DND-41 (cell line): Measurements from ENCODE around the gene CENPC.

Source experiments
- ATAC-seq: fragments of 200-7000 bp; cut with Tn5 transposase; 3 replicates; pipeline ENCODE4 v1.9.1; 2021; ENCODE audit warnings: low read depth; ENCODE audit not compliant: insufficient read depth
- DNase-seq: peaks from one replicate; pipeline ENCODE4 v3.0.0-alpha.2; 2020
- H2AFZ ChIP-seq: 2 replicates; pipeline ENCODE4 v1.6.0; 2012; ENCODE audit warnings: low read depth, low read length
- H3K27ac ChIP-seq: 2 replicates; pipeline ENCODE4 v1.5.1; 2012; ENCODE audit warnings: low read length, inconsistent platforms
- H3K27me3 ChIP-seq: fragments of 200-600 bp; sonication (generic); 2 replicates; pipeline ENCODE4 v1.6.0; 2012; ENCODE audit warnings: low read length, mild to moderate bottlenecking, inconsistent platforms; ENCODE audit not compliant: insufficient read depth, poor library complexity
- H3K36me3 ChIP-seq: 2 replicates; pipeline ENCODE4 v1.5.1; 2012; ENCODE audit warnings: low read length, inconsistent platforms; ENCODE audit not compliant: insufficient read depth
- H3K4me1 ChIP-seq: 2 replicates; pipeline ENCODE4 v1.5.1; 2012; ENCODE audit warnings: mild to moderate bottlenecking, low read length; ENCODE audit not compliant: insufficient read depth
- H3K4me2 ChIP-seq: 2 replicates; pipeline ENCODE4 v1.6.0; 2012; ENCODE audit warnings: mild to moderate bottlenecking, moderate library complexity, low read length, inconsistent platforms; ENCODE audit not compliant: insufficient read depth
- H3K4me3 ChIP-seq, 2 experiments: fragments of 200-600 bp in 1 of 2; shearing (Covaris generic) in 1 of 2; 2 replicates each; pipeline ENCODE4 v1.5.1; 2012 to 2016; ENCODE audit warnings: inconsistent platforms in 2 of 2, low read length in 2 of 2, mild to moderate bottlenecking in 2 of 2, low read depth in 1 of 2, moderate library complexity in 1 of 2
- H3K79me2 ChIP-seq: 2 replicates; pipeline ENCODE4 v1.6.0; 2012; ENCODE audit warnings: low read length, inconsistent platforms; ENCODE audit not compliant: insufficient read depth
- H3K9ac ChIP-seq: 2 replicates; pipeline ENCODE4 v1.6.0; 2012; ENCODE audit warnings: low read depth, mild to moderate bottlenecking, inconsistent platforms, low read length, moderate library complexity
- H3K9me3 ChIP-seq: 2 replicates; pipeline ENCODE4 v1.5.1; 2012; ENCODE audit warnings: low read length, moderate library complexity, mild to moderate bottlenecking, inconsistent platforms; ENCODE audit not compliant: insufficient read depth, severe bottlenecking
- H4K20me1 ChIP-seq: 2 replicates; pipeline ENCODE4 v1.6.0; 2012; ENCODE audit warnings: low read length; ENCODE audit not compliant: insufficient read depth
- CTCF ChIP-seq: IDR thresholded peaks from 2 replicates; pipeline ENCODE4 v1.5.1; 2012; ENCODE audit warnings: borderline replicate concordance, low read length, moderate library complexity, mild to moderate bottlenecking; ENCODE audit not compliant: poor library complexity, severe bottlenecking; ENCODE audit errors: extremely low read depth
- EZH2 ChIP-seq: IDR thresholded peaks from 3 replicates; pipeline ENCODE4 v1.6.1; 2012; ENCODE audit warnings: borderline replicate concordance, low read depth, mild to moderate bottlenecking, moderate library complexity, low read length, inconsistent platforms; ENCODE audit not compliant: severe bottlenecking

CENPC gene

GRCh38 chr4:67468830-67469229, 76.5 kb downstream of the CENPC start:
- ATAC-seq (no peak), DNase-seq (no peak)

GRCh38 chr4:67466751-67467150, 78.6 kb downstream of the CENPC start:
- Histone ChIP-seq H3K27me3 (no peaks in the 10 kb centered on the region), H4K20me1 (no peaks in the 10 kb centered on the region), H3K9ac (no peak overlapping the region), H3K27ac (no peak overlapping the region), H3K4me2 (no peak overlapping the region), H2AFZ (no peak overlapping the region), H3K9me3 (no peaks in the 10 kb centered on the region), H3K36me3 (peaks cover 43% of the 10 kb centered on the region), H3K4me3 (no peak overlapping the region), H3K4me1 (no peaks in the 10 kb centered on the region), H3K79me2 (no peaks in the 10 kb centered on the region)
- TF ChIP-seq EZH2 (no peak), CTCF (no peak)
- ATAC-seq = no peak
- no peak for DNase-seq

More at GRCh38 chr4:67468830-67469229, 76.5 kb downstream of the CENPC start:
- no peak overlapping the region for H3K27ac ChIP-seq
- H3K4me2 ChIP-seq = no peak overlapping the region
- no peak overlapping the region for H3K9ac ChIP-seq
- no peaks in the 10 kb centered on the region for H3K9me3 ChIP-seq
- no peaks in the 10 kb centered on the region for H4K20me1 ChIP-seq
- no peak overlapping the region for H2AFZ ChIP-seq
- H3K79me2 ChIP-seq = no peaks in the 10 kb centered on the region
- no peaks in the 10 kb centered on the region for H3K4me1 ChIP-seq
- peaks cover 58% of the 10 kb centered on the region for H3K36me3 ChIP-seq
- TF ChIP-seq CTCF = no peak
- no peak for TF ChIP-seq EZH2
- no peaks in the 10 kb centered on the region for H3K27me3 ChIP-seq
- H3K4me3 ChIP-seq = no peak overlapping the region

- H3K9ac ChIP-seq = no peak overlapping the region
- TF ChIP-seq CTCF = no peak
- TF ChIP-seq EZH2 = no peak
- H3K36me3 ChIP-seq = peaks cover 33% of the 10 kb centered on the region
- no peaks in the 10 kb centered on the region for H3K27me3 ChIP-seq
- H3K9me3 ChIP-seq = no peaks in the 10 kb centered on the region
- no peak overlapping the region for H2AFZ ChIP-seq
- no peaks in the 10 kb centered on the region for H3K4me1 ChIP-seq
- no peak overlapping the region for H3K27ac ChIP-seq
- H3K4me3 ChIP-seq = no peak overlapping the region
- no peaks in the 10 kb centered on the region for H3K79me2 ChIP-seq
- ATAC-seq (peak; percentile 33; the same call in 1 of the 3 replicates), DNase-seq (no peak)
- H4K20me1 ChIP-seq = no peaks in the 10 kb centered on the region
- H3K4me2 ChIP-seq = no peak overlapping the region
Measured at GRCh38 chr4:67465763-67466052, 79.6 kb downstream of the CENPC start.

DNA sequence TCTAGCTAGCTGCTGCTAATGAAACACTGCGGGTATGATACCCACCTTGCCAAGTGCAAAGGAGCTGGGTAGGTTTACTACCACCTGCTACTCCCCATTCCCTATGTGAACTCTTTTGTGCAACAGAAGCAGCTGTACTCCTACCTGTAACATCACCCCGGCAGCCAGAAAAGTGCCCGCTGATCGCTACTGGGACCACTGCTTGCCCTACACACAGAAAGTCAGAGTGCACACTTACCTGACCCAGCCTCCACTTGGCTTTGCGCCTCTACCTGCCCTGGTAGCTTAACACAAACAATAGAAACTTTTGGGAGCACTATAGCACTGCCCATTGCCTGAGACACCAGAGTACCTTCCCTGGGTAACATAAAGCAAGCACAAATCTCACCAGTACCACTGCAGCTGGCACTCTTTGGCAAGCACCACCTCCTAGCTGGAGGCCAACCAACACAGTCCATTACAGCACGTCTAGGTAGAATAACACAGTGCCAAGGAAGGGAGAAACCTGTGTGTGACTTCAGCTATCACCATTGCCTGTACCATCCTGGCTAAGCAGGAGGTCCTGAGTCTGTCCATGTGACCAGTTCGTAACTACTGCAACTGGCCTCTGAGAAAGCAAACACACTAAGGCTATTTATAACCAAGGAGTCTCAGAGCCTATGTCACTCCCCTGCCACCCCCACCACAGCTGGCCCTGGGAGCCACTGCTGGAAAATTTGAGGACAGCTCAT, 80.1 kb downstream of the CENPC start:
- Histone ChIP-seq H3K9me3 (no peaks in the 10 kb centered on the region), H3K27me3 (no peaks in the 10 kb centered on the region), H3K27ac (no peak overlapping the region), H3K4me1 (no peaks in the 10 kb centered on the region), H3K4me3 (no peak overlapping the region), H3K9ac (no peak overlapping the region), H2AFZ (no peak overlapping the region), H3K4me2 (no peak overlapping the region), H3K36me3 (peaks cover 35% of the 10 kb centered on the region), H4K20me1 (no peaks in the 10 kb centered on the region), H3K79me2 (no peaks in the 10 kb centered on the region)
- peak; percentile 44 for ATAC-seq
- DNase-seq = no peak
- TF ChIP-seq CTCF = no peak
- TF ChIP-seq EZH2 = no peak
